ENCODE data around the gene RNF166. TPM values are rescaled to one million over a fixed set of nuclear protein-coding genes. Genes with fewer than 3 reads are reported as not detected.

The RNF166 gene
- total RNA-seq, 4 donors from 2014 or later = 22.9 to 32.5 (median 26.1) TPM

GRCh38 chr16:88659160-88659559, 47.0 kb downstream of the RNF166 start:
- H3K9me3 ChIP-seq = no peaks in the 10 kb centered on the region
- in situ Hi-C loops (cut with MboI; ENCODE audit: low sequenced_read_pairs in 4 of 4) = no loop called here
- no peak for DNase-seq
- H3K36me3 ChIP-seq = peaks cover 0 to 20% of the 10 kb centered on the region in 2 donors
- H3K27ac ChIP-seq = no peak overlapping the region
- TF ChIP-seq POLR2A (IDR thresholded peaks at IDR 0.05) (no peak), CTCF (IDR thresholded peaks at IDR 0.05 in 4 of 5, conservative IDR thresholded peaks at IDR 0.05 in 1 of 5) (no peak)
- H3K27me3 ChIP-seq = no peaks in the 10 kb centered on the region
- ATAC-seq = no peak
- H3K4me1 ChIP-seq = peaks cover 10% of the 10 kb centered on the region in 2 donors
- intact Hi-C loops (cut with DNase I; ENCODE audit: low total_unique reads) = no loop called here
- H3K4me3 ChIP-seq = no peak overlapping the region

GRCh38 chr16:88658714-88659113, 47.5 kb downstream of the RNF166 start:
- ATAC-seq = no peak
- intact Hi-C loops (cut with DNase I; ENCODE audit: low total_unique reads) (no loop called here), in situ Hi-C loops (cut with MboI; ENCODE audit: low sequenced_read_pairs in 4 of 4) (no loop called here)
- Histone ChIP-seq H3K27me3 (no peaks in the 10 kb centered on the region), H3K4me1 (peaks cover 5 to 6% of the 10 kb centered on the region in 2 donors), H3K36me3 (peaks cover 0 to 23% of the 10 kb centered on the region in 2 donors), H3K4me3 (no peak overlapping the region), H3K9me3 (no peaks in the 10 kb centered on the region), H3K27ac (no peak overlapping the region)
- no peak for TF ChIP-seq POLR2A (IDR thresholded peaks at IDR 0.05)
- no peak for TF ChIP-seq CTCF (IDR thresholded peaks at IDR 0.05 in 4 of 5, conservative IDR thresholded peaks at IDR 0.05 in 1 of 5)
- no peak for DNase-seq

- peaks cover 0 to 29% of the 10 kb centered on the region in 2 donors for H3K36me3 ChIP-seq
- intact Hi-C loops (cut with DNase I; ENCODE audit: low total_unique reads) = no loop called here
- no peaks in the 10 kb centered on the region for H3K9me3 ChIP-seq
- DNase-seq (no peak), ATAC-seq (no peak)
- no peaks in the 10 kb centered on the region for H3K27me3 ChIP-seq
- no peak overlapping the region for H3K27ac ChIP-seq
- peaks cover 5 to 6% of the 10 kb centered on the region in 2 donors for H3K4me1 ChIP-seq
- TF ChIP-seq CTCF (IDR thresholded peaks at IDR 0.05 in 4 of 5, conservative IDR thresholded peaks at IDR 0.05 in 1 of 5) (no peak), POLR2A (IDR thresholded peaks at IDR 0.05) (no peak)
- H3K4me3 ChIP-seq = no peak overlapping the region
- in situ Hi-C loops (cut with MboI; ENCODE audit: low sequenced_read_pairs in 4 of 4) = no loop called here
Measured at GRCh38 chr16:88657371-88657770, 48.8 kb downstream of the RNF166 start.

GRCh38 chr16:88656291-88656980, 49.8 kb downstream of the RNF166 start:
- intact Hi-C loops (cut with DNase I; ENCODE audit: low total_unique reads) (no loop called here), in situ Hi-C loops (cut with MboI; ENCODE audit: low sequenced_read_pairs in 4 of 4) (no loop called here)
- no peaks in the 10 kb centered on the region for H3K9me3 ChIP-seq
- no peak for TF ChIP-seq POLR2A (IDR thresholded peaks at IDR 0.05)
- DNase-seq (no peak), ATAC-seq (no peak)
- H3K4me1 ChIP-seq = peaks cover 3 to 5% of the 10 kb centered on the region in 2 donors
- H3K27ac ChIP-seq = no peak overlapping the region
- H3K36me3 ChIP-seq = peaks cover 0 to 29% of the 10 kb centered on the region in 2 donors
- H3K27me3 ChIP-seq = no peaks in the 10 kb centered on the region
- no peak overlapping the region for H3K4me3 ChIP-seq

GRCh38 chr16:88655733-88656281, 50.4 kb downstream of the RNF166 start:
- Histone ChIP-seq H3K4me3 (no peak overlapping the region), H3K27ac (no peak overlapping the region), H3K9me3 (no peaks in the 10 kb centered on the region), H3K4me1 (peaks cover 8 to 9% of the 10 kb centered on the region in 2 donors), H3K36me3 (peaks cover 0 to 29% of the 10 kb centered on the region in 2 donors), H3K27me3 (no peaks in the 10 kb centered on the region)
- DNase-seq = no peak
- TF ChIP-seq CTCF (IDR thresholded peaks at IDR 0.05 in 4 of 5, conservative IDR thresholded peaks at IDR 0.05 in 1 of 5) (no peak), POLR2A (IDR thresholded peaks at IDR 0.05) (no peak)
- in situ Hi-C loops (cut with MboI; ENCODE audit: low sequenced_read_pairs in 4 of 4) (no loop called here), intact Hi-C loops (cut with DNase I; ENCODE audit: low total_unique reads) (no loop called here)
- ATAC-seq = no peak
